Stimulated activated CD4-positive, alpha-beta T cell treated with anti-CD3 and anti-CD28 coated beads, Interleukin-15, amount 100 ng/mL, for 1 hour (primary cell): ENCODE results near the gene PHRF1.
"Not testable (repeated sequence)": the region's sequence is repeated elsewhere in the genome, so short reads cannot be mapped to it uniquely, and the experiment has no call there.

Source experiments
- DNase-seq, 2 donors: peaks; one replicate each; pipeline ENCODE4 v3.0.0-alpha.2; 2020; ENCODE audit warnings: low read depth in 1 of 2, low spot score in 1 of 2

The PHRF1 gene

DNA sequence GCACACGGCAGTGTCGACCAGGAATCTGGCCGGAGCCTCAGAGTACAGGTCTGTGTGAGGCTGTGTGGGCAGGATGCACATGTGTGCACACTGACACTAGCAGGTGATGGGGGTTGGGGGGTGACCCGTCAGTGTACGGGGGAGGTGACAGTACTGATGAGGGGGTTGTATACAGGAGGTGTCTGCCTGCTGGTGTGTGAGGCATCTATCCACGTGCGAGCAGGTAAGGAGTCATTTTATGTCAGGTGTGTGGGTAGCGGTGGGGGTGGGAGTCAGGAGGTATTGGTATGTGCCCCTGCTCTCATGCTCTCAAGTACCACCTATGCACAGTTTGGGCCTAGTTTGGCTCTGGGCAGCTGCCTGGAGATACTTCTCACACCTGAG is 4.5 kb upstream of the PHRF1 start:
- DNase-seq, result no peak

DNA sequence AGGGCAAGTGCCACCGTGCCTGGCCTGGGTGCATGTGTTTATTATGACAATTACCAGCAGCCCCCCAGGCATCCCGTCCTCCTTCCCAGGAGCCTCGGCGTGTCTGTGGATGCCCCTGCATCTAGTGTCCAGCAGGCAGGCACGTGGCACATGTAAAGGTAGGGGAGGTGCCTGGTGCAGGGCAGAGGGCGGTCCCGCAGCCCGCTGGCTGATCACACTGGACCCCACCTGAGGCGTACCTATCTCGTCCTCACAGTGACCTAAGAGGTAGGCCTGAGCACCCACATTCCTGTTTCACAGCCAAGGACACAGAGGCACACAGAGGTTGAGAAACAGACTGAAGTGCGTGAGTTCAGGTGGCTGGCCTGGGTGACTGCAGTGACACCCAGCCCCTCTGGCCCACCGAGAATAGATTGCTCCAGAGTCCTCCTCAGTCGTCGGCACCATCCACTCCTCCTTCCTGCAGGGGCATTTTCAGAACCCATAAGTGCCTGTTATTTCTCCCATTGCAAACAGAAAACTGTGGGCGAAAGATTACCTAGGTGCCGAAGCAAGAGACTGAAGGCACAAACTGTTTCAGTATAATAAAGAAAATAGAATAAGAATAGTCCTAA is 3.0 kb upstream of the PHRF1 start:
- DNase-seq, result no peak

DNA sequence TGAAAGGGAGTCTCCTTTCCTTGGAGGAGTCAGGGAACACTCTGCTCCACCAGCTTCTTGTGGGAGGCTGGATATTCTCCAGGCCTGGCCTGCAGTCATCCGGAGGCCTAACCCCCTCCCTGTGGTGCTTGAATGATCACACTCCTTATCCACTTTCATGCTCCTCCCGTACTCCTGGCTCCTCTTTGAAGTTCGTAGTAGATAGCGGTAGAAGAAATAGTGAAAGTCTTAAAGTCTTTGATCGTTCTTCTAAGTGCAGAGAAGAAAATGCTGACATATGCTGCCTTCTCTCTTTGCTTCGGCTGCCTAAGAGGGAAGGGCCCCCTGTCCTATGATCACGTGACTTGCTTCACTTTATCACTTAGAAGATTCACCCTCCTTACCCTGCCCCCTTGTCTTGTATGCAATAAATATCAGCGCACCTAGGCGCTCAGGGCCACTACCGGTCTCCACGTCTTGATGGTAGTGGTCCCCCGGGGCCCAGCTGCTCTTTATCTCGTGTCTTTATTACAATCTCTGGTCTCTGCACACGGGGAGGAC is 2.2 kb upstream of the PHRF1 start:
- DNase-seq, result not testable (repeated sequence)

DNA sequence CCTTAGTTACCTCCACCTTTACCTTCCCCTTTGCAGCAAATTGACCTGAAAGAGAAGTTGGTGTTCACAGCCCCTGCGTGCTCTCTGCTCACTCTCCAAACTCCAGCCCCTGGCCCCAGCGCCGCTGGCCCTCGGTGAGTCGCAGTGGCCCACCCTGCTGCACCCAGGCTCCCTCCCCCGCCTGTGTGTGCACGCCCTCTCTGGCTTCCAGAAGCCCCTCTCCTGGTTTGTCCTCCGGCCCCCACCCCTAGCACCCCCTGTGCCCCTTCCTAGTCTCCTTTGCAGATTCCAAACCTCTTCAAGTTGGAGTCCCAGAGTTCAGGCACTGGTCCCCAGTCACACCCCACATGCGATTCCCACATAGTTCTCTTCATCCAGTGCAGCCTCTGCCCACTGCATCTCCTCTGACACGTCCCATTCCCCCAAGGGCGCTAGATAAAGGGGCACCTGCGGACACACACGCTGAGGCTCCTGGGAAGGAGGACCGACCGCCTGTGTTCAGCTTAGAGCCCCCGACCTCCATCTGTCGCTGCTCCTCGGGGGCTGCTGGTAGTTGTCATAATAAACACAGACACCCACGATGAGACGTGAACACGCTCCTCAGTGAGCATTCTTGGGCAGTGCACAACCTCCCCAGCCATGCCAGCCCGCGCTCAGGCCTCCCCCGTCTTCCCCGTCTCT is 1.5 kb upstream of the PHRF1 start:
- DNase-seq, result no peak

DNA sequence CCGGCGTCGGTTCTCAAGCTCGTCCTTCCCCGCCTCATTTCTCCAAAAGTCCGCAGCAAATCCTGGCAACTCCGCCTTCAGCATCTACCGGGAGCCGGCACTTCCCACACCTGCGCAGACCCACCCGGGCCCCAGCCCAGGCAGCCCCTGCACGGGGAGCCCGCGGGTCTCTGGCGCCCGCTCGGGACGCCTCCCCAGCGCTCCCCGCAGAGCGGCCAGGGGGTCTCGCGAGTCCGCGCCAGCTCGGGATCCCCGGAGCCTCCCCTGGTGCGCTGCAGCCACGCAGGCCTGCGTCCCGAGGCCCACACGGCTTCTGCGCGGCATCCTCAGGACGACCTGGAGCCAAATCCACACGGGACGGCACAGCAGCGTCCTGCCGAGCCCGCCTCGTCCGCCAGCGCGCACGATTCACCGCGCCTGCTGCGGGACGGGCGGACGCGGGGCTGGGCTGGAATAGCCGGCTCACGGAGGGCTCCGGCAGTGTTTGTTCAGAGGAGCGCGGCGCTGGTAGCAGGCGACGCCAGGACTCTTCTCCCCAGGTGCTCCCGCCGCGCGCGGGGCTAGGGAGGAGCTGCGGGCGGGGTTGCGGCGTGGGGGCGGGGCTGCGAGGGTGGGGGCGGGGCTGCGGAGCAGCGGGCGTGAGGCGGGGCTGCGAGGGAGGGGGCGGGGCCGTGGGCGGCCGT is 816 bp upstream of the PHRF1 start:
- no peak for DNase-seq

DNA sequence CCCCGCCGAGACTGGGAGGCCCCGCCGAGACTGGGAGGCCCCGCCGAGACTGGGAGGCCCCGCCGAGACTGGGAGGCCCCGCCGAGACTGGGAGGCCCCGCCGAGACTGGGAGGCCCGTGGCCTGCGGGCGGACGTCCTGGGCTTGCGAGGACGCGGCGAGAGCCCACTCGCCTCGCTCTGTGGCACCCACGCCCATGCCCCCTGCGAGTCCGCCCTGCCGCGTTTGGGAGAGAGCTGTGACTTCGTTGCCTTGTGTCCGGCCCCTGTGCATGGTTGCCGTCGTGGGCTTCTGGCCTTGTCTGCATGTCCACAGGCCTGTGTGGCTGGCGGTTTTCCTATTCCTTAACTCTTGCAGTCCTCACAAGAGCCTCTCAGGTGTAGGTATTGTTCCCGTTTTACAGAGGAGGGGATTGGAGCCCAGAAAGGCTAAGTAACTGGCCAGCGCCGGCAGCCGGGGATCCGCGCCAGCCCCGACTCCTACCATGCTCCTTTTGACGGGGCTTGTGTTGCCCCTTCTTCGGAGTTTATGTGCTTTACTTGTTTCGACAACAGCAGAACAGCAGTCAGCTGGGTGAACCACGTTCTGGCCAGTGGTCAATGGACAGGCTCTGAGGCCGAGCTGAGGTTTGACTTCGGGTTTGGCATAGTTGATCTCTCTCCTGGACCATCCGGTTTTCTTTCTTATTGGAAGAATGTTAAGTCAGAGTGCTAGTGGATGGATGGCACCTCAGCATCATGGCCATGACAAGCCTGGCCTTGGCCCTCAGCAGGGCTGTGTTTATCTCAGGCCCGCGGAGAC is 741 bp downstream of the PHRF1 start:
- no peak for DNase-seq

DNA sequence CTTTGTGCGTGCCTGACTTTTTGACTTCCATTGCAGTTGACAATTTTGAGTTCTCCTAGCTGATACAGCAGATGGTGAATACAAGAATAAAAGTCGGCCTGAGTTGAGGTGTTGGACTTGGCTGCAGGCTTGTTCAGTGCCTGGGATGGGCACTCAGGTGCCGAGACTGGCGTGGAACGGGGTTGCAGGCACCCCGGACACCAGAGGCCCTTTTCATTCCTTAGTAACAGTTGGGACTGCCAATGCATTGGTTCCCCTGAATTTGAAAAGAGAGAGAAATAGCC is 1.3 kb downstream of the PHRF1 start:
- no peak for DNase-seq

DNA sequence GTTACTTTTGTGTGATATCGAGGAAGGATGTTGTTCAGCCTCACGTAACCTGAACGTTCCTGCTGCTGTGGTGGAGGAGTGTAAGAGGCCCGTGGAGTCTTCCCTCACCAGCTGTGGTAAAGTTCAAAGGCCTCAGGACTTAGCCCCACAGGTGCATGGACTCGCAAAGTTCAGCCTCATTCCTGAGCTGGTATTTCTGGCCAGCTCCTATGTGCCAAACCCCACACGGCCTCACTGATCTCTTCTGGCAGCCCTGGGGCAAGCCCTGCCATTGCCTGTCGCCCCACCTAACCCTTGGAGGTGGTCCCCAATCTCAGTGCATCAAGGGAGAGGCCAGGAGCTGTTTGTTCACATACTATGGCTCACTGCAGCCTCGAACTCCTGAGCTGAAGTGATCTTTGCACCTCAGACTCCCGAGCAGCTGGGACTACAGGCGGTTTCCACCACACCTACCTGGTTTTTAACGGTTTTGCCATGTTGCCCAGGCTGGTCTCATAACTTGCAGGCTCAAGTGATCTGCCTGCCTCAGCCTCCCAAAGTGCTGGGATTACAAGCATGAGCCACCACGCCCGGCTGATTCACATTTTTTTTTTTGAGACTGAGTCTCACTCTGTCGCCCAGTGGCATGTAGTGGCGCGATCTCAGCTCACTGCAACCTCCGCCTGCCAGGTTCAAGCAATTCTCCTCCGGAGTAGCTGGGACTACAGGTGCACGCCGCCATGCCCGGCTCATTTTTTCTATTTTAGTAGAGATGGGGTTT is 2.2 kb downstream of the PHRF1 start:
- DNase-seq, result no peak

DNA sequence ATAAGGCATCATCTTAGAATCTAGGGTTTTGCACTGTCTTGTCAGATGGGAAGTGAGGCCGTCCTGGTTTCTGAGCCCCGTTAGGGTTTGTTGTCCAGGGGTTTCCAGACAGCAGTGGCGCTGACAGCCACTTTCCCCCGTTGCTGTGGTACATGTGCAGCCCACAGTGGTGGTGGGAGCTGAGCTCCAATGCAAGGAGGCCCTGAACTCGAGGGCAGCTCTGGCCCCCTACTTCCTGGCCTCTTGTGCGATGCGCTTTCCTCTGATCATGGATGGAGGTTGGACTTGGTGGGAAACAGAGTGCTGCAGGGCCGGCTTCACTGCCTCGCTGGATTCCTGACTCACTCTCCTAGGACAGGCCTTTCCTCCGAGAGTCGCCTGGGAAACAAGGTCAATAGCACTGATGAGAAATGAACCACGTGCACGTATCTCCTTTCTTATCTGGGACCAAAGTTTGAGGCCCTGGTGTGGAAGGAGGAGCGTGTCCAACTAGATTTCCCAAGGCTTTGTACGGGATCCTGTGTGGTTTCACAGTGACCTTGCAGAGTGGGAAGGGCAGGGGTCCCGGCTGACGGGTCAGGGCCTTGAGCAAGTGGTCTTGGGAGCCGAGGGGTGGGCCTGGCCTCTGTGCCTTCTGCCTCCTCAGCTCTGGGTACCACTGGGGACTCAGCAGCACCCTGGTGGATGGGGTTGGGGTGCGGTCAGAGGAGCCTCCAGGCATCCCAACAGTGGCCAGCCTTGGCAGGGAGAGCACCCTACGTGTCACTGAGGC is 3.7 kb downstream of the PHRF1 start:
- no peak for DNase-seq

DNA sequence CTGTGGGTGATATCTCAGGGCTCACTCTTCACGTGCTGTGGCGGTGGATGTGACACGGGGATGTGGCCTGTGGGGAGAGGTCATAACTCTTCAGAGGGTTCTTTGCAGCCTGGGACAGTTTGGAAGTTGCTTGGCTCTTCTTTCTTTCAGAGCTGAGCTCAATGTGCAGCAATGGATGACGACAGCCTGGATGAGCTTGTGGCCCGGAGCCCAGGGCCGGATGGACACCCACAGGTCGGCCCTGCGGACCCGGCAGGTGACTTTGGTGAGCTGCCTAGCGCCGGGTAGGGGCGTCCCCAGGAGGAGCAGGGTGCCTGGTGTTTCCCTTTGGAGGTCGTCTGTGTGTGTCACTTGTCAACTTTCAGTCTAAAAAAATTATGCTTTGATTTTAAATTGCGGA is 5.1 kb downstream of the PHRF1 start:
- no peak for DNase-seq

DNA sequence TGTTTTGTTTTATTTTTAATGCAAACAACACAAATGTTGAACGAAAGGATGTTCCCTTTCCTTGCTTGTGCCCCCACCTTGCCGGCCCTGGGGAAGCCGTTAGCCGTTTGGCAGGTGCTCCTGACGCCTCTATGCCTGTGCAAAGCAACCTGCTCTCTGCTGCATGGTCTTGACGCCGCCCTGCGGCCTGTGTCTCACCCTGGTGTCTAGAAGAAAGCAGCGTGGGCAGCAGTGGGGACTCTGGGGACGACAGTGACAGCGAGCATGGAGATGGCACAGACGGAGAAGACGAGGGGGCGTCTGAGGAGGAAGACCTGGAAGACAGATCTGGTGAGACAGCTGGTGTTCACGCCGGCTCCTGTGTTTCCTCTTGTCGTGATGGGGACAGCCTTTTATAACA is 5.5 kb downstream of the PHRF1 start:
- DNase-seq, result no peak

DNA sequence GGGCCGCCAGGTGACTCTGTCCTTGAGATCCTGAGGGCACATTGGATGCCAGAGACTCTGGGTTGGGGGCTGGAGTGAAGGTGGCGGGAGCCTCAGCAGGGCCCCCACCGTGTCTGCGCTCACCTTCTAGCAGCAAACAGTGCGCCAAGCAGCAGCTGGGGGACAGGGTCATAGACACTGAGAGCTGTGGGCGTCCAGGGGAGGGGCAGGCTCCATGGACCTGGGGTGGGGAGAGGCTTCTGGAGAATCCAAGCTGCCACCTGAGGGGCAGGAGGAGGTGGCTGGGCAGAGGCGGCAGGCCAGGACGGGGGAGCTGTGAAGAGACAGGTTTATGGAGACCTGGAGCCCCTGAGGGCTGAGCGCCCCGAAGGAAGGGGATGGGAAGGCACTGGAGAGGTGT is 8.0 kb downstream of the PHRF1 start:
- no peak for DNase-seq

DNA sequence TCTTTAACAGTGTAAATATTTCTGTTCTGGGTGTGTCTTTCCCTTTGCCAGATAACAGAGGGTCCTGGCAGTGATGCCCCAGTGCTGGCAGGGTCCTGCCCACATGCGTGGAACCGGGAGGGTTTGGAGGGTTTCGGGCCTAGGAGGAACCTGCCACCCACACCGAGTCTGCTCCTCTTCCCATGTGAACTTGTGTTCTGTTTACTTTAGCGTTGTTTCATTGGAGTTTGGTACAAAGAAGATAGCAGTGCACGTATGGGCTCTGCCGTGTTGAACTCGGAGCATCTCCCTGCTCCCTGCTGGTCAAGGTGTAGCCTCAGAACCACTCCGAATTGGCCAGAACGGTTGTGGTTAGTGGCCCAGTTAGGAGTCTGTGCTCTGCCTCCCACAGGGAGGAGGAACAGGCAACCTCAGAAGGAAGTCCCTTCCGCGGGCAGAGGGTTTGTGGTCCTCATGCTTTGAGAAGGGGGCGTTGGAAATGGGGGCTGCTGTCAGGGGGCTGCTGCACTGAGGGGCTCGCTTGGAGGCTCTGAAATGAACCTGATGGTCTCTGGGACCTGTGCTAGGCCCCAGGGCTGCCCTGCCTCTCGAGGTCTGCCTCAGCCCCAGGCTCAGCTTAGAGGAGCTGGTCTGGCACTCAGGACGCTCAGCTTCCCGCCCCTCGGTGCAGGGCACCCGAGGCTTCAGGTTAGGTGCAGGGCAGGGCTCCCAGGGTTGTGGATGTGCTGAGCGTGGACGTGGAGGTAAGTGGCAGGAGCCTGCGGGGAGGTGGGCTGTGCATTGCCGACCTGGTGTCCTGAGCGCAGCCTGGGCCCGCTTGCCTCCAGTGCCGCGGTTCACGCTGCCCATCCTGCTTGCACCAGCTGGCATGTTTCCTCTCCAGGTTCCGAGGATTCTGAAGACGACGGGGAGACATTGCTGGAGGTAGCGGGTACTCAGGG is 10.4 kb downstream of the PHRF1 start:
- no peak for DNase-seq

DNA sequence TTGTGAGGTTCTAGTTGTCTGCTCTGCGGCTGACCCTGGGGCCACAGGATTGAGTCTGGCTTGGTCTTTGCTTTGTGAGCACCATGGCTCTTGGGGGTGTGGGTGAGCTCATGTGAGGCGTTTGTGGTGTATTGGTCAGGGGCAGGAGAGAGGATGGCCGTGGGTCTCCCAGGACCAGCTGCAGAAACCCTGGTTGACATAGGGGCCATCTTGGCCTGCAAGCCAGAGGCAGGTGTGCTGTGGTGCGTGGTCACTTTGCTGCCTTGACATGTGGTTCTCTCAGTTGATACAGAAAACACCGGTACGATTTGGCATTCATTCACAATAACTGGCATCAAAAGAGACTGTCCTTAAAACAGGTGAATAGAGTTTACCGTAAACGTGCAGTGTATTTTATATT is 11.3 kb downstream of the PHRF1 start:
- DNase-seq, result no peak

DNA sequence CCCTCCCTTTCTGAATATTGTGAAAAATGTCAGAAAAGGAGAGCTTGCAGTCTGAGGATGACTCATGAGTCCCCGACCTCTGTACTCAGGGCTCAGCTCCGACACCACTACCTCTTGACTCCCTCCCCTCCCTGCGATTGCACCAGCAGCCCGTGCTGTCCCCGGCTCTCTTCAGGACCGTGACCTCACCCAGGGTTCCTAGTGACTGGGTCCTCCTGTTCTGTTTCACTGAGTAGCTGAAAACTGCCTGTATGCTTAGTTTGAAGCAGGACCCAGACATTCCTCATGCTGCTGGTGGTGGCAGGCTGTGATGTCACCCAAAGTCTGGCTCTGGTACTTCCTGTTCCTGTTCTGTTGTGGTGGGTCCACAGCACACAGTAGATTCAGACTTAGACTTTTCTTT is 11.7 kb downstream of the PHRF1 start:
- peak; percentile 32 to 49 for DNase-seq

DNA sequence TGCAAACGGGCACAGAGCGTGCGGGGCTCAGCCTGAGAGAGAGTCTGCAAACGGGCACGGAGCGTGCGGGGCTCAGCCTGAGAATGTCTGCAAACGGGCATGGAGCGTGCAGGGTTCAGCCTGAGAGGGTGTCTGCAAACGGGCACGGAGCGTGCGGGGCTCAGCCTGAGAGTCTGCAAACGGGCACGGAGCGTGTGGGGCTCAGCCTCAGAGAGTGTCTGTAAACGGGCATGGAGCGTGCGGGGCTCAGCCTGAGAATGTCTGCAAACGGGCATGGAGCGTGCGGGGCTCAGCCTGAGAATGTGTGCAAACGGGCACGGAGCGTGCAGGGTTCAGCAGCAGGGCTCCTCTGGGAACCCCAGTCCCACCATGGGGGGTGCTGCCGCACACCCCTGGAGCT is 13.5 kb downstream of the PHRF1 start:
- no peak for DNase-seq

DNA sequence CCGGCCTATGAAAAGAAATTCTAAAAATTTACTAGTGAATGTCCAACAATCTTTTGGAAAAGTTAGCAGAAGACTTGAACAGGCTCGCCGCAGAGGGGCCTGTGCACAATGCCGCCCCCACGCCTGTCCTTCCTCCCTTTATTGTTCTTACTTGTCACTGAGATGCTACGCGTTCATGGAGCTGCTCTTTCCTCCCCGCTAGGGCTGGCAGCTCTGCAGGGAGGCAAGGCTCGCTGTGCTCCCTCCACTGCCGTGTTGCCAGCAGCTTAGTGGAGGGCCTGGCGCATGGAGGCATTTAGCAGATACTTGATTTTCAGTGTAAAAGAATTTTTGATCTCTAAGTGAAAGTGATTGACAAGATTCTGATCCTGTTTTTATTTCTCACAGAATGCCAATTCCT is 14.7 kb downstream of the PHRF1 start:
- DNase-seq, result no peak

DNA sequence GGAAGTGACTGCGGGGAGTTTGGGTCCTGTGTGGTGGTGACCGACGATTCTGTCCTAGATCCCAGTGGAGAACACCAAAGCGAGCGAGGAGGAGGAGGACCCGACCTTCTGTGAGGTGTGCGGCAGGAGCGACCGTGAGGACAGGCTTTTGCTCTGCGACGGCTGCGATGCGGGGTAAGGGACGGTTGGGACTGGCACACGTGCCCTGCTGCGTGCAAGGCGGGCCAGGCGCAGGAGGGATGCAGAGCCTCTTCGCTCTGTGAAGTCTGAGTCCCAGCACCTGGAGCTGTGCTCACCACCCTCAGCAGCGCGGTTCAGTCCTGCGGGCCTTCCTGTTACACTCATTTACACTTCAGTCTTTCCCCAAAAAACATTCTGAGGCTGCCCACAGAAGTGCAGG is 16.2 kb downstream of the PHRF1 start:
- DNase-seq, result no peak

DNA sequence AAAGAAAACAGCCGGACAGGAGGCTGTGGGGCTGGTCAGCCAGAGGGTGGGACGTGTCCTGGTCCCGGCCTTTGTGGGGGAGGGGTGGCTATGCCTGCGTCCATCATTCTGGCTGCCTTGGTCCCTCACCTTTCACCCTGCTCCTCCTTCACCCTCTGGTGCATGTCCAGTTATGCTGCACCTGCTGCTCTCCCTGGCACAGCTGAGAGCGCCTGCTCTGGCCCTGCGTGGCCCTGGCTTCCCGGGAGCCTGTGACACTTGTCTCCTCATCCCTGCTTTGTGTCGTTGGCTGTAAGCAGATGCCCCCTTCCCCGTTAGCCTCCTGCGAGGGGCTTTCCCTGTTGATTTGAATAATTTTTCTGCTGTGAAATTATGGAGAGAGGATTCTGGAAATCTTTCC is 16.6 kb downstream of the PHRF1 start:
- no peak for DNase-seq
